AG04450 (cell line): Measurements from ENCODE around the gene HELZ. TPM values are rescaled to one million over a fixed set of nuclear protein-coding genes. Genes with fewer than 3 reads are reported as not detected.

Source experiments
- CTCF ChIA-PET: fragments of 300-600, 350-600 bp; formaldehyde crosslinking; extraction: SDS; loops from one replicate; lab custom pipeline; 2022; ENCODE audit warnings: antibody characterized with exemption, inconsistent platforms; lab: Charles Lee
- POLR2A ChIA-PET: fragments of 350-600 bp; formaldehyde crosslinking; extraction: SDS; loops from one replicate; lab custom pipeline; 2021; ENCODE audit warnings: antibody characterized with exemption, inconsistent platforms; lab: Yijun Ruan, JAX
- DNase-seq: peaks from one replicate; pipeline ENCODE4 v3.0.0-alpha.2; 2011; ENCODE audit warnings: low read depth, low spot score
- H3K27ac ChIP-seq: one replicate; pipeline ENCODE4 v1.5.1; 2012; ENCODE audit warnings: low read depth, low read length, control low read depth
- H3K27me3 ChIP-seq: one replicate; pipeline ENCODE4 v1.6.0; 2012; ENCODE audit warnings: low read length; ENCODE audit not compliant: control insufficient read depth, insufficient read depth
- H3K4me3 ChIP-seq: 2 replicates; pipeline ENCODE4 v1.5.1; 2011; ENCODE audit warnings: mild to moderate bottlenecking, low read depth, low read length, control low read depth
- H3K9me3 ChIP-seq: 2 replicates; pipeline ENCODE4 v1.5.1; 2012; ENCODE audit warnings: low read length; ENCODE audit not compliant: control insufficient read depth, insufficient read depth
- CTCF ChIP-seq: IDR thresholded peaks from 2 replicates; pipeline ENCODE4 v1.5.1; 2011; ENCODE audit warnings: low read depth, low read length, control low read depth, inconsistent platforms
- polyA plus RNA-seq: library from polyadenylated mRNA; depleted of rRNA; stranded (reverse); fragments of >200 nt; gene quantifications from 2 replicates; pipeline ENCODE4 v1.2.3, GENCODE V29; 2011

The HELZ gene
- polyA plus RNA-seq, 1 experiment: 28.2 TPM

GRCh38 chr17:67049025-67049739, 195.8 kb downstream of the HELZ start:
- no peak for DNase-seq
- POLR2A ChIA-PET: no interaction called here
- H3K4me3 ChIP-seq: no peak overlapping the region
- no peak overlapping the region for H3K27ac ChIP-seq
- peaks cover 13% of the 10 kb centered on the region; the same call in 1 of the 2 replicates for H3K9me3 ChIP-seq
- peaks cover 11% of the 10 kb centered on the region for H3K27me3 ChIP-seq
- TF ChIP-seq CTCF: no peak
- CTCF ChIA-PET: no interaction called here

- no peak overlapping the region for H3K4me3 ChIP-seq
- CTCF ChIA-PET: no interaction called here
These were observed 197.6 kb downstream of the HELZ start for GRCh38 chr17:67047382-67047781.

GRCh38 chr17:67046398-67046797, 198.6 kb downstream of the HELZ start:
- Histone ChIP-seq H3K4me3 (no peak overlapping the region), H3K27me3 (peaks cover 23% of the 10 kb centered on the region), H3K9me3 (peaks cover 13% of the 10 kb centered on the region; the same call in 1 of the 2 replicates), H3K27ac (no peak overlapping the region)
- POLR2A ChIA-PET: no interaction called here
- TF ChIP-seq CTCF: no peak
- no peak for DNase-seq
- CTCF ChIA-PET: no interaction called here

More at GRCh38 chr17:67047382-67047781, 197.6 kb downstream of the HELZ start:
- peaks cover 13% of the 10 kb centered on the region; the same call in 1 of the 2 replicates for H3K9me3 ChIP-seq
- no peak overlapping the region for H3K27ac ChIP-seq
- TF ChIP-seq CTCF: no peak
- H3K27me3 ChIP-seq: peaks cover 20% of the 10 kb centered on the region
- no peak for DNase-seq
- POLR2A ChIA-PET: no interaction called here

GRCh38 chr17:67044940-67045339, 200.1 kb downstream of the HELZ start:
- TF ChIP-seq CTCF: no peak
- ChIA-PET CTCF (no interaction called here), POLR2A (no interaction called here)
- DNase-seq: no peak
- peaks cover 21% of the 10 kb centered on the region for H3K27me3 ChIP-seq
- H3K4me3 ChIP-seq: no peak overlapping the region
- peaks cover 11% of the 10 kb centered on the region; the same call in 1 of the 2 replicates for H3K9me3 ChIP-seq
- no peak overlapping the region for H3K27ac ChIP-seq

- Histone ChIP-seq H3K4me3 (no peak within 1 kb of the TSS), H3K27ac (no peak within 1 kb of the TSS)
- CTCF ChIA-PET: no interaction called here
These were observed 200.8 kb downstream of the HELZ start, which contains the start of gene CACNG1 for GRCh38 chr17:67044016-67044772. CACNG1 (plus strand) TSS chr17:67044554; CDS start chr17:67044661, 107 bp downstream.

More at GRCh38 chr17:67044016-67044772, 200.8 kb downstream of the HELZ start, which contains the start of gene CACNG1:
- Histone ChIP-seq H3K9me3 (peaks cover 4% of the 10 kb centered on the region; the same call in 1 of the 2 replicates), H3K27me3 (peaks cover 21% of the 10 kb centered on the region)
- no peak for DNase-seq
- TF ChIP-seq CTCF: no peak
- POLR2A ChIA-PET: no interaction called here
